H1 (cell line): ENCODE measurements around the gene SOX12. TPM values are rescaled to one million over a fixed set of nuclear protein-coding genes. Genes with fewer than 3 reads are reported as not detected.

Experiments used
- ATF3 ChIP-seq: IDR thresholded peaks from 2 replicates; pipeline ENCODE4 v1.6.1; 2011; ENCODE audit warnings: low read depth, mild to moderate bottlenecking, low read length; ENCODE audit not compliant: insufficient read depth
- BCL11A ChIP-seq, 2 experiments: IDR thresholded peaks; one replicate each; pipeline ENCODE4 v1.6.1; 2011; ENCODE audit warnings: low read depth in 2 of 2, low read length in 2 of 2, mild to moderate bottlenecking in 2 of 2
- CTCF ChIP-seq, 3 experiments: IDR thresholded peaks; 1 replicate in 2 of 3; 2 replicates in 1 of 3; pipeline versions ENCODE4 v1.5.1 to v1.6.1; 2011; ENCODE audit warnings: low read length in 3 of 3, mild to moderate bottlenecking in 3 of 3, inconsistent platforms in 2 of 3, low read depth in 1 of 3, moderate library complexity in 1 of 3; ENCODE audit not compliant: insufficient read depth in 1 of 3; ENCODE audit errors: control extremely low read depth in 1 of 3
- EZH2 ChIP-seq: fragments of 200-600 bp; sonication (generic); IDR thresholded peaks from 2 replicates; pipeline ENCODE4 v1.7.1; 2012; ENCODE audit warnings: low read depth, mild to moderate bottlenecking, moderate library complexity, low read length, inconsistent platforms; ENCODE audit not compliant: severe bottlenecking
- HDAC2 ChIP-seq, 2 experiments: fragments of 300-600 bp in 1 of 2; sonication (generic) in 1 of 2; IDR thresholded peaks; 2 replicates each; pipeline ENCODE4 v1.6.1; 2011 to 2012; ENCODE audit warnings: low read depth in 2 of 2, low read length in 2 of 2, mild to moderate bottlenecking in 2 of 2, moderate library complexity in 2 of 2, borderline replicate concordance in 1 of 2, inconsistent platforms in 1 of 2
- KDM4A ChIP-seq: IDR thresholded peaks from one replicate; pipeline ENCODE4 v1.7.1; 2012; ENCODE audit warnings: low read depth, mild to moderate bottlenecking, moderate library complexity, low read length, inconsistent platforms; ENCODE audit not compliant: severe bottlenecking
- KDM5A ChIP-seq: fragments of 200-600 bp; IDR thresholded peaks from 2 replicates; pipeline ENCODE4 v1.7.1; 2012; ENCODE audit warnings: mild to moderate bottlenecking, low read length, inconsistent platforms, mixed read lengths
- MAX ChIP-seq: IDR thresholded peaks from 2 replicates; pipeline ENCODE4 v1.6.1; 2012; ENCODE audit warnings: inconsistent platforms
- NANOG ChIP-seq: IDR thresholded peaks from 2 replicates; pipeline ENCODE4 v1.6.1; 2011; ENCODE audit warnings: low read length, low read depth, mild to moderate bottlenecking, inconsistent platforms; ENCODE audit not compliant: insufficient read depth, poor library complexity, severe bottlenecking
- POLR2A ChIP-seq, 2 experiments: IDR thresholded peaks; 1 replicate in 1 of 2; 2 replicates in 1 of 2; pipeline ENCODE4 v1.6.1; 2011; ENCODE audit warnings: low read depth in 2 of 2, low read length in 2 of 2, mild to moderate bottlenecking in 2 of 2; ENCODE audit errors: control extremely low read depth in 1 of 2
- POLR2AphosphoS5 ChIP-seq: IDR thresholded peaks from 2 replicates; pipeline ENCODE4 v1.6.1; 2011; ENCODE audit warnings: low read depth, low read length
- POU5F1 ChIP-seq: IDR thresholded peaks from 2 replicates; pipeline ENCODE4 v1.6.1; 2011; ENCODE audit warnings: low read depth, mild to moderate bottlenecking, low read length, moderate library complexity
- RBBP5 ChIP-seq: IDR thresholded peaks from 2 replicates; pipeline ENCODE4 v1.7.1; 2012; ENCODE audit warnings: low read depth, mild to moderate bottlenecking, inconsistent platforms, low read length, moderate library complexity, borderline replicate concordance
- SIRT6 ChIP-seq: IDR thresholded peaks from one replicate; pipeline ENCODE4 v1.7.1; 2012; ENCODE audit warnings: low read length, inconsistent platforms
- SP4 ChIP-seq: IDR thresholded peaks from 2 replicates; pipeline ENCODE4 v1.6.1; 2012; ENCODE audit warnings: low read length, inconsistent platforms
- TAF1 ChIP-seq: IDR thresholded peaks from 2 replicates; pipeline ENCODE4 v1.6.1; 2011; ENCODE audit warnings: mild to moderate bottlenecking, low read depth, low read length
- TAF7 ChIP-seq: optimal IDR thresholded peaks from 2 replicates; pipeline ENCODE3; 2011; ENCODE audit warnings: low read depth, mild to moderate bottlenecking, inconsistent platforms, low read length, moderate library complexity, borderline replicate concordance
- TEAD4 ChIP-seq: IDR thresholded peaks from 2 replicates; pipeline ENCODE4 v1.6.1; 2012; ENCODE audit warnings: low read depth, low read length, inconsistent platforms, mixed read lengths
- USF2 ChIP-seq: IDR thresholded peaks from 2 replicates; pipeline ENCODE4 v1.6.1; 2011; ENCODE audit warnings: low read length, improper control_type of control experiment
- polyA plus RNA-seq, 7 experiments: library from polyadenylated mRNA; depleted of rRNA in 3 of 7; stranded (reverse) in 5 of 7; unstranded in 2 of 7; fragments of >200 nt in 5 of 7; fragments of 200-250 nt in 2 of 7; gene quantifications; 1 replicate in 5 of 7; 2 replicates in 1 of 7; 4 replicates in 1 of 7; pipeline versions ENCODE4 v1.2.1 to v1.2.3, GENCODE V29; 2011 to 2013; ENCODE audit warnings: missing spikeins in 2 of 7, mixed read lengths in 2 of 7
- total RNA-seq: library from RNA; stranded (reverse); fragmentation: NEBNext Ultra II Directional; extraction: Animal tissue kit (Norgen Biotek cat#: 25700); gene quantifications from 2 replicates; pipeline ENCODE4 v1.2.1, GENCODE V29; 2021

Gene SOX12
- total and polyA plus RNA-seq, 2 of the 8 experiments (the other 6 are each of a cell fraction or from before 2014, with no cell fraction given) = 6.4 to 63.0 TPM

GRCh38 chr20:330233-331149 lies 5.1 kb downstream of the SOX12 start (continued):
- TF ChIP-seq KDM5A = no peak
- TF ChIP-seq BCL11A (IDR thresholded peaks at IDR 0.05; ENCODE audit: low read depth in 2 of 2, low read length in 2 of 2) = no peak
- TF ChIP-seq SP4 = no peak
- TF ChIP-seq TAF7 = no peak
- no peak for TF ChIP-seq SIRT6
- TF ChIP-seq RBBP5 = no peak
- TF ChIP-seq ATF3 = no peak
- TF ChIP-seq NANOG = no peak
- no peak for TF ChIP-seq USF2
- no peak for TF ChIP-seq HDAC2 (IDR thresholded peaks at IDR 0.05; ENCODE audit: borderline replicate concordance in 1 of 2, low read depth in 2 of 2, low read length in 2 of 2)
- no peak for TF ChIP-seq POU5F1
- no peak for TF ChIP-seq TEAD4
- peak; percentile 86 to 90 (median 90) for TF ChIP-seq CTCF (IDR thresholded peaks at IDR 0.05; ENCODE audit: control extremely low read depth in 1 of 3, insufficient read depth in 1 of 3, low read depth in 1 of 3, low read length in 3 of 3)
- peak; percentile 28; the same call in 1 of the 2 replicates for TF ChIP-seq POLR2AphosphoS5
- no peak for TF ChIP-seq KDM4A
- TF ChIP-seq MAX = no peak
- no peak for TF ChIP-seq POLR2A (IDR thresholded peaks at IDR 0.05; ENCODE audit: control extremely low read depth in 1 of 2, low read depth in 2 of 2, low read length in 2 of 2)
- 0 out of 2 replicates have a peak, but pooled peaks have one; percentile 14 for TF ChIP-seq TAF1
- TF ChIP-seq EZH2 = no peak
